ENCODE measurements around the gene NGF.
"Not testable (repeated sequence)": the region's sequence is repeated elsewhere in the genome, so short reads cannot be mapped to it uniquely, and the experiment has no call there.

NGF gene

GRCh38 chr1:115313182-115313581 lies 24.9 kb downstream of the NGF start:
- WGBS (ENCODE audit: extremely low coverage, insufficient coverage, low lambda C conversion rate) = no CpG with 5 or more reads among the region's 1 CpG

GRCh38 chr1:115312742-115313141 lies 25.3 kb downstream of the NGF start:
- DNase-seq = no peak
- no peaks in the 10 kb centered on the region for H3K4me1 ChIP-seq (ENCODE audit: control insufficient read depth, low read depth, low read length)
- no peaks in the 10 kb centered on the region for H3K79me2 ChIP-seq (ENCODE audit: control insufficient read depth, insufficient read depth, low read length)
- no peak overlapping the region for H4K8ac ChIP-seq (ENCODE audit: low read depth, low read length)
- no peaks in the 10 kb centered on the region for H3K79me1 ChIP-seq (ENCODE audit: low read length)
- no peak overlapping the region for H2BK15ac ChIP-seq (replicated peaks; ENCODE audit: low read depth)
- no peak overlapping the region for H3K4me3 ChIP-seq (ENCODE audit: low read length)
- H3K36me3 ChIP-seq (ENCODE audit: control insufficient read depth, insufficient read depth, low read length) = no peaks in the 10 kb centered on the region
- no peaks in the 10 kb centered on the region for H3K27me3 ChIP-seq (ENCODE audit: insufficient read depth, low read length, poor library complexity)
- H3K27ac ChIP-seq (ENCODE audit: low read depth, low read length) = no peak overlapping the region
- H3K4ac ChIP-seq (ENCODE audit: low read depth, low read length) = no peak overlapping the region
- no peak overlapping the region for H4K5ac ChIP-seq (ENCODE audit: low read length)
- H3K23ac ChIP-seq (ENCODE audit: low read length) = no peak overlapping the region
- no peak overlapping the region for H3K4me2 ChIP-seq (ENCODE audit: low read length)
- no peak overlapping the region for H2AK5ac ChIP-seq (ENCODE audit: low read length)
- no peak overlapping the region for H3K56ac ChIP-seq (ENCODE audit: low read length)
- H2BK5ac ChIP-seq (ENCODE audit: low read length) = no peak overlapping the region
- H2BK120ac ChIP-seq (ENCODE audit: low read depth, low read length) = no peak overlapping the region
- no peak overlapping the region for H3K9ac ChIP-seq (ENCODE audit: low read length)
- H3K18ac ChIP-seq (ENCODE audit: low read length) = no peak overlapping the region

More at GRCh38 chr1:115313182-115313581, 24.9 kb downstream of the NGF start:
- Histone ChIP-seq H3K79me2 (ENCODE audit: control insufficient read depth, insufficient read depth, low read length) (no peaks in the 10 kb centered on the region), H3K4me3 (ENCODE audit: low read length) (no peak overlapping the region), H2BK15ac (replicated peaks; ENCODE audit: low read depth) (no peak overlapping the region), H4K5ac (ENCODE audit: low read length) (no peak overlapping the region), H3K56ac (ENCODE audit: low read length) (no peak overlapping the region), H2AK5ac (ENCODE audit: low read length) (no peak overlapping the region), H3K27me3 (ENCODE audit: insufficient read depth, low read length, poor library complexity) (no peaks in the 10 kb centered on the region), H2BK5ac (ENCODE audit: low read length) (no peak overlapping the region), H4K8ac (ENCODE audit: low read depth, low read length) (no peak overlapping the region), H3K18ac (ENCODE audit: low read length) (no peak overlapping the region), H3K23ac (ENCODE audit: low read length) (no peak overlapping the region), H3K4me2 (ENCODE audit: low read length) (no peak overlapping the region), H3K27ac (ENCODE audit: low read depth, low read length) (no peak overlapping the region), H3K79me1 (ENCODE audit: low read length) (no peaks in the 10 kb centered on the region), H3K9ac (ENCODE audit: low read length) (no peak overlapping the region), H3K4me1 (ENCODE audit: control insufficient read depth, low read depth, low read length) (no peaks in the 10 kb centered on the region), H3K36me3 (ENCODE audit: control insufficient read depth, insufficient read depth, low read length) (no peaks in the 10 kb centered on the region), H3K4ac (ENCODE audit: low read depth, low read length) (no peak overlapping the region), H2BK120ac (ENCODE audit: low read depth, low read length) (no peak overlapping the region)
- DNase-seq = no peak

GRCh38 chr1:115311474-115311989 lies 26.5 kb downstream of the NGF start:
- Histone ChIP-seq H3K27me3 (ENCODE audit: insufficient read depth, low read length, poor library complexity) (no peaks in the 10 kb centered on the region), H3K4me2 (ENCODE audit: low read length) (no peak overlapping the region), H3K56ac (ENCODE audit: low read length) (no peak overlapping the region), H2BK120ac (ENCODE audit: low read depth, low read length) (no peak overlapping the region), H2AK5ac (ENCODE audit: low read length) (no peak overlapping the region), H2BK15ac (replicated peaks; ENCODE audit: low read depth) (no peak overlapping the region), H3K79me2 (ENCODE audit: control insufficient read depth, insufficient read depth, low read length) (no peaks in the 10 kb centered on the region), H4K8ac (ENCODE audit: low read depth, low read length) (no peak overlapping the region), H3K79me1 (ENCODE audit: low read length) (no peaks in the 10 kb centered on the region), H3K18ac (ENCODE audit: low read length) (no peak overlapping the region), H3K36me3 (ENCODE audit: control insufficient read depth, insufficient read depth, low read length) (no peaks in the 10 kb centered on the region), H3K4me1 (ENCODE audit: control insufficient read depth, low read depth, low read length) (no peaks in the 10 kb centered on the region), H3K4me3 (ENCODE audit: low read length) (no peak overlapping the region), H4K5ac (ENCODE audit: low read length) (no peak overlapping the region), H2BK5ac (ENCODE audit: low read length) (no peak overlapping the region), H3K4ac (ENCODE audit: low read depth, low read length) (no peak overlapping the region), H3K23ac (ENCODE audit: low read length) (no peak overlapping the region), H3K27ac (ENCODE audit: low read depth, low read length) (no peak overlapping the region), H3K9ac (ENCODE audit: low read length) (no peak overlapping the region)
- no CpG with 5 or more reads among the region's 1 CpG for WGBS (ENCODE audit: extremely low coverage, insufficient coverage, low lambda C conversion rate)
- no peak for DNase-seq

- no peak overlapping the region for H3K27ac ChIP-seq (ENCODE audit: low read depth, low read length)
- H3K4me2 ChIP-seq (ENCODE audit: low read length) = no peak overlapping the region
- H2BK15ac ChIP-seq (replicated peaks; ENCODE audit: low read depth) = no peak overlapping the region
- no peak overlapping the region for H3K4me3 ChIP-seq (ENCODE audit: low read length)
- no peak for DNase-seq
- H4K8ac ChIP-seq (ENCODE audit: low read depth, low read length) = no peak overlapping the region
- H2BK5ac ChIP-seq (ENCODE audit: low read length) = no peak overlapping the region
- no peaks in the 10 kb centered on the region for H3K79me2 ChIP-seq (ENCODE audit: control insufficient read depth, insufficient read depth, low read length)
- no peaks in the 10 kb centered on the region for H3K36me3 ChIP-seq (ENCODE audit: control insufficient read depth, insufficient read depth, low read length)
- H3K23ac ChIP-seq (ENCODE audit: low read length) = no peak overlapping the region
- H3K4me1 ChIP-seq (ENCODE audit: control insufficient read depth, low read depth, low read length) = no peaks in the 10 kb centered on the region
- no peak overlapping the region for H2AK5ac ChIP-seq (ENCODE audit: low read length)
- no peak overlapping the region for H3K18ac ChIP-seq (ENCODE audit: low read length)
- H3K4ac ChIP-seq (ENCODE audit: low read depth, low read length) = no peak overlapping the region
- no peak overlapping the region for H3K9ac ChIP-seq (ENCODE audit: low read length)
- no CpG with 5 or more reads among the region's 2 CpGs for WGBS (ENCODE audit: extremely low coverage, insufficient coverage, low lambda C conversion rate)
- no peak overlapping the region for H2BK120ac ChIP-seq (ENCODE audit: low read depth, low read length)
- no peaks in the 10 kb centered on the region for H3K79me1 ChIP-seq (ENCODE audit: low read length)
- no peak overlapping the region for H4K5ac ChIP-seq (ENCODE audit: low read length)
- no peak overlapping the region for H3K56ac ChIP-seq (ENCODE audit: low read length)
- H3K27me3 ChIP-seq (ENCODE audit: insufficient read depth, low read length, poor library complexity) = no peaks in the 10 kb centered on the region
Measured at GRCh38 chr1:115310581-115311473, 27.2 kb downstream of the NGF start.

GRCh38 chr1:115309504-115309903 lies 28.5 kb downstream of the NGF start:
- not testable (repeated sequence) for H4K5ac ChIP-seq (ENCODE audit: low read length); H3K18ac ChIP-seq (ENCODE audit: low read length); H2AK5ac ChIP-seq (ENCODE audit: low read length); H4K8ac ChIP-seq (ENCODE audit: low read depth, low read length); H3K23ac ChIP-seq (ENCODE audit: low read length); H3K4me3 ChIP-seq (ENCODE audit: low read length); DNase-seq; H2BK120ac ChIP-seq (ENCODE audit: low read depth, low read length); H3K79me2 ChIP-seq (ENCODE audit: control insufficient read depth, insufficient read depth, low read length); H3K27ac ChIP-seq (ENCODE audit: low read depth, low read length); H3K27me3 ChIP-seq (ENCODE audit: insufficient read depth, low read length, poor library complexity); H3K56ac ChIP-seq (ENCODE audit: low read length); H2BK15ac ChIP-seq (replicated peaks; ENCODE audit: low read depth); H3K4me2 ChIP-seq (ENCODE audit: low read length); H3K36me3 ChIP-seq (ENCODE audit: control insufficient read depth, insufficient read depth, low read length); H3K4ac ChIP-seq (ENCODE audit: low read depth, low read length); H3K79me1 ChIP-seq (ENCODE audit: low read length); H3K9ac ChIP-seq (ENCODE audit: low read length); H3K4me1 ChIP-seq (ENCODE audit: control insufficient read depth, low read depth, low read length); H2BK5ac ChIP-seq (ENCODE audit: low read length)

- H3K27me3 ChIP-seq (ENCODE audit: insufficient read depth, low read length, poor library complexity) = no peaks in the 10 kb centered on the region
- H3K4ac ChIP-seq (ENCODE audit: low read depth, low read length) = no peak overlapping the region
- H3K4me2 ChIP-seq (ENCODE audit: low read length) = no peak overlapping the region
- H3K56ac ChIP-seq (ENCODE audit: low read length) = no peak overlapping the region
- no peaks in the 10 kb centered on the region for H3K36me3 ChIP-seq (ENCODE audit: control insufficient read depth, insufficient read depth, low read length)
- no peak for DNase-seq
- WGBS (ENCODE audit: extremely low coverage, insufficient coverage, low lambda C conversion rate) = no CpG with 5 or more reads among the region's 1 CpG
- no peak overlapping the region for H2BK15ac ChIP-seq (replicated peaks; ENCODE audit: low read depth)
- no peaks in the 10 kb centered on the region for H3K4me1 ChIP-seq (ENCODE audit: control insufficient read depth, low read depth, low read length)
- no peak overlapping the region for H2BK5ac ChIP-seq (ENCODE audit: low read length)
- no peak overlapping the region for H3K9ac ChIP-seq (ENCODE audit: low read length)
- no peak overlapping the region for H3K23ac ChIP-seq (ENCODE audit: low read length)
- no peak overlapping the region for H3K27ac ChIP-seq (ENCODE audit: low read depth, low read length)
- H2BK120ac ChIP-seq (ENCODE audit: low read depth, low read length) = no peak overlapping the region
- no peak overlapping the region for H3K18ac ChIP-seq (ENCODE audit: low read length)
- no peaks in the 10 kb centered on the region for H3K79me1 ChIP-seq (ENCODE audit: low read length)
- no peak overlapping the region for H2AK5ac ChIP-seq (ENCODE audit: low read length)
- H4K8ac ChIP-seq (ENCODE audit: low read depth, low read length) = no peak overlapping the region
- no peak overlapping the region for H3K4me3 ChIP-seq (ENCODE audit: low read length)
- H3K79me2 ChIP-seq (ENCODE audit: control insufficient read depth, insufficient read depth, low read length) = no peaks in the 10 kb centered on the region
- no peak overlapping the region for H4K5ac ChIP-seq (ENCODE audit: low read length)
Measured at GRCh38 chr1:115308969-115309368, 29.1 kb downstream of the NGF start.
